Left hindlimb (tissue), 1 donor: ENCODE measurements around the gene ENTR1.

Source experiments
- DNase-seq: peaks from one replicate; pipeline ENCODE4 v3.0.0-alpha.2; 2018

The ENTR1 gene

GRCh38 chr9:136410500-136411287 lies at the start of gene ENTR1, which contains the start of gene PMPCA:
TSS of gene ENTR1 (minus strand) at chr9:136410614. CDS start at chr9:136410397, 217 bp downstream.
TSS of gene PMPCA (plus strand) at chr9:136410658. CDS start at chr9:136410669, 11 bp downstream.
- peak; percentile 93 for DNase-seq

DNA sequence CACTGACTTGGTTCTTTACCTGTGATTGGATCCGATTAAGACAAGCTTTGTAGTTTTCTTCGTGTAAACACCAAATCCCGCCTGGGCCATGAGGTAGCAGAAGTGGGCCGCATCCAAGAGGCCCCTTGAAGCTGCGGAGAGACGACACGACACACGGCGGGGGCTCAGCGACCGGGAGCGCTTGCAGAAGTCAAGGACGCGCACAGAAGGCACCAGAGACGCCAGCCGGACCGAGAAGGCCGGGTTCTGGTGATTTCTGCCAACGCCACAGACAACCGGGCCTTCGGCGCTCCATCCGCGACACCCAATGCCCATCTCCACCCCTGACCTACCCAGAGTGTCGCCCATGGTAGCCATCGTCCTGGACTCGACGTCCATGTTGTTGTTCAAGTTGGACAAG lies 49.0 kb upstream of the ENTR1 start:
- no peak for DNase-seq

DNA sequence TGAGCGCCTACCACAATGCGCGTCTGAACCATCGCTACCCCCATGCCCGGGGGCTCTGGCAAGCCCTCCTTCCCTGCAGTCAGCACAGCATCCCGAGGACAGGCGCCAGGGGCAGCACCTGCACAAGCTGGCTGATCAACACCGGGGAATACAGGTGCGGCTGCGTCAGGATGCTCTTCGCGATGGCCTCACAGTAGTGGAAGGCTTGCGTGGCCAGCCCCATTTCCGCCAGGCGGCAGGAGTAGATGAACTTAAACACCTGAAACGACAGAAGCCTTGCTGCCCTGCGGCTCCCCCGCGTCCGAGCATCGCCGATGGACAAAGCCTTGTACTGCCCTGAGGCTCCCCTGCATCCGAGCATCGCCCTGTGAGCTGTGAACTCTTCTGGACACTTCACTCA lies 46.9 kb upstream of the ENTR1 start:
- DNase-seq, result no peak

DNA sequence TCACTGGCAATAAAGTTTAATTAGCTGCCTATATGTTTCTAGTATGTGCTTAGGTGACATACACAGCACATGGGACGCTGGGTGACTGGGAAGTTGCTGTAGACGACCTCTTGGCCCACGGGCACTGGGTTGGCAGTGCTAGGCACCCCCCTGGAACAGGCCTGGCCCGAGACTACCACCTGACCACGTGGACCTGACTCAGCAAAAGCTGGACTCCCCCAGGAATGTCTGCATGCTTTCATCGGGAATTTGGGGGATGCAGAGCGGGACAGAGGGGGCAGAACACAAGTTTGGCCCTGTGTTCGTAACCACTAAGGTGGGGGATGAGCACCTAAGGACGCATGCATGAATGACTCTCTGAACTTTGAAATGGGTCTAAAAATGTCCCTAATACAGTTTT lies 45.8 kb upstream of the ENTR1 start:
- DNase-seq, result no peak

GRCh38 chr9:136455043-136456002 lies 44.9 kb upstream of the ENTR1 start:
- no peak for DNase-seq

- no peak for DNase-seq
Measured at GRCh38 chr9:136454026-136454796, 43.8 kb upstream of the ENTR1 start.

- DNase-seq, result no peak
Measured at GRCh38 chr9:136453326-136453725, 42.9 kb upstream of the ENTR1 start.

- no peak for DNase-seq
Measured at GRCh38 chr9:136451221-136451877, 40.9 kb upstream of the ENTR1 start.

DNA sequence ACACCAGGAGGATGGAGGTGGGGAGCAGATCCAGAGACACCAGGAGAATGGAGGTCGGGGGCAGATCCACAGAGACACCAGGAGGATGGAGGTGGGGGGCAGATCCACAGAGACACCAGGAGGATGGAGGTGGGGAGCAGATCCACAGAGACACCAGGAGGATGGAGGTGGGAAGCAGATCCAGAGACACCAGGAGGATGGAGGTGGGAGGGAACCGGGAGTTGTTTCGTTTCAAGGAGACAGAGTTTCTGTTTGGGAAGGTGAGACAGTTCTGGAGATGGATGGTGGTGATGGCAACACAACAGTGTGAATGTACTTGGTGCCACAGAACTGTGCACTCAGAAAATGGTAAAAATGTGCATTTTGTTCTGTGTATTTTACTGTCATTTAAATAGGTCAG lies 38.2 kb upstream of the ENTR1 start:
- no peak for DNase-seq

DNA sequence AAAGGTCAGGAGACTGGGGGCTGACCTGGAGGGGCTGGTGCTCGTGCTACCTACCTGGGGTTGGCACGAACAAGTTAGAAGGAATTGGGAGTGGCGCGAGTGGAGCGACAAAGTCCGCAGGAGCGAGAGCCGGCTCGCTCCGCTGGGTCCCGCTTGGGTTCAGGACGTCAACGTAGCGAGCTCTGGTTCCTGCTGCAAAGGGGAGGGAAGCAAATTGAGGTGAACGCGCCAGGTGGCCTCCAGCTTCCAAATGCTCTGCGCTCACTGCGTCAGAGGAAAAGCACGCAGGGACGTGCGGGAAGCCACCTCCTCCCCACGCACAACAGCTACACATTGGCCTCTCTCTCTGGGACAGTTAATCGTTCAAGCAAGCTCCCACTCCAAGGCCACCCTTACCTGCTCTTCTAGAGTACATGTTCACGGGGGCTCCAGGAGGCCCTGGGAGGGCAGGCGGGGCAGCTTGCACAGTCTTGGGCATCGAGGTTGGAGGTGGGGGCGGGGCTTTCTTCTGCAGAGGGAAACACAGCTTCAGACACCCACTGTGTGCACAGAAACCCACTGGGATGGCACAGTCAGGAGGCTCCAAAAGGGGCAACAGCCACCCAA lies 36.9 kb upstream of the ENTR1 start:
- DNase-seq, result no peak

GRCh38 chr9:136445799-136446198 lies 35.4 kb upstream of the ENTR1 start:
- no peak for DNase-seq

- no peak for DNase-seq
Measured at GRCh38 chr9:136444102-136444501, 33.7 kb upstream of the ENTR1 start.

DNA sequence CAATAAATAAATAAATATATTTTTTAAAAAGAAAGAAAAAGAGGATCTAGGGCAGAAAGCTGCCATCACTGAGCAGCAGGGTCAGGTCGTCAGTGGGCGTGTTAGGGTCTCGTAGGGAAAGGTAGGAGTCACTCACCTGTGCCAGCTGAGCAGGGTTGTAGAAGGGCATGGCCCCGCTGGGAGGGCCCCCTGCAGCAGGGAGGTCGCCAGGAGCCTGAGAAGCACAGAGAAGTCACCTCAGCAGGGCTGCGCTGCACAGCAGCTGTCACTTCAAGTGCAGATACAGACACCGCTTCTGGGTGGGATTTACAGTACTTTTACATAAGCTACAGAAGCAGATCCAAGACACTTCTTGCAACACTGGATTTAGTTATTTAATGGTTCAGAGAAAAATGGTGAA lies 33.3 kb upstream of the ENTR1 start:
- DNase-seq, result no peak

DNA sequence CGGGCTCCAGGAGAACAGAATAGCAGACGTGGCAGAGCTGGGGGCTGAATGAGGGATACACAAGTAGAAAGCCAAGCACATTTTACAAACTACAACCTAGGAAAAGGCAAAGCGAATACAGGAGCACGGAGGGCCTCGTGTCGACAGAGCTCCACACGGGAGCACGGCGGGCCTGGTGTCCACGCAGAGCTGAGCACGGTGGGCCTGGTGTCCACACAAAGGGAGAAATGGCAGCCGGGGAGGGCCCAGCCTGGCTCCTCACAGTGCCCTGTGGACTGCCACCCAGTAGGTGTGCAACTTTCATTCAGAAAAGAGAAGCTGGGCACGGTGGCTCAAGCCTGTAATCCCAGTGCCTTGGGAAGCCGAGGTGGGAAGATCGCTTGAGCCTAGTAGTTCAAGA lies 32.7 kb upstream of the ENTR1 start:
- no peak for DNase-seq

- no peak for DNase-seq
Measured at GRCh38 chr9:136442265-136442664, 31.9 kb upstream of the ENTR1 start.

- no peak for DNase-seq
Measured at GRCh38 chr9:136441681-136442245, 31.3 kb upstream of the ENTR1 start.

DNA sequence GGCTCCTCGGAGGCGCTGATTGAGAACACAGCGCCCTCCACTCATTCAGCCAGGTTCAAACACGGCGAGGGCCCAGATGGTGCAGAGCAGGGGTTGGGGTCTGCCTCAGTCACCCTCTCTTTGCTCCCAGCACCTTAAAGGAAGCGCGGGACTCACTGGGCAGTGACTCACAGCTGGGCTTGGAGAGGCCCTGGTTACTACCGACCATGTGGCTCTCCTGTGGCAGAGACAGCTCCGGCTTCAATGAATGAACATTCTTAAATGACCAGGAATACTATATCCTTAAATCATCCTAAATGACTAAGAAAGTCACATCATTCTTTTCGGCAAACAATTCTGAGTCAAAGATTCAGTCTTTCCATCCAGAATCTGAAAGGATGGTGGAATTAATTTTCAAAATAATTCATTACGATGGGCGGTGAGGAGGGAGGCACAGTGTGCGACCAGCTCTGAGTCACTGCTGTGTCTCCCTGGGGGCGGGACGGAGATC lies 30.8 kb upstream of the ENTR1 start:
- DNase-seq, result no peak

GRCh38 chr9:136439481-136440408 lies 29.3 kb upstream of the ENTR1 start, which contains the start of gene INPP5E:
TSS of gene INPP5E (minus strand) at chr9:136439845. CDS start at chr9:136439419, 426 bp downstream.
- peak; percentile 82 for DNase-seq

GRCh38 chr9:136438548-136439480 lies 28.4 kb upstream of the ENTR1 start:
- DNase-seq, result no peak
